HG03103 (cell line): Measurements from ENCODE around the gene AFAP1L2.

Source experiments
- ATAC-seq: cut with Tn5 transposase; IDR thresholded peaks from one replicate; pipeline ENCODE4 v1.9.1; 2021; ENCODE audit warnings: low read depth; ENCODE audit not compliant: unreplicated experiment

AFAP1L2 gene

GRCh38 chr10:114279289-114279688, 125.0 kb downstream of the AFAP1L2 start:
- ATAC-seq, result no peak

- ATAC-seq, result no peak
These were observed 125.5 kb downstream of the AFAP1L2 start for GRCh38 chr10:114278884-114279191.

GRCh38 chr10:114278140-114278883, 126.0 kb downstream of the AFAP1L2 start:
- no peak for ATAC-seq

GRCh38 chr10:114276671-114277070, 127.6 kb downstream of the AFAP1L2 start:
- ATAC-seq, result no peak

- no peak for ATAC-seq
These were observed 128.2 kb downstream of the AFAP1L2 start for GRCh38 chr10:114276066-114276465.

- ATAC-seq, result no peak
These were observed 129.5 kb downstream of the AFAP1L2 start for GRCh38 chr10:114274616-114275453.

GRCh38 chr10:114273910-114274309, 130.4 kb downstream of the AFAP1L2 start:
- ATAC-seq, result no peak

GRCh38 chr10:114272696-114273095, 131.6 kb downstream of the AFAP1L2 start:
- no peak for ATAC-seq

- no peak for ATAC-seq
These were observed 132.5 kb downstream of the AFAP1L2 start for GRCh38 chr10:114271779-114272167.

- ATAC-seq, result no peak
These were observed 133.1 kb downstream of the AFAP1L2 start for GRCh38 chr10:114271075-114271778.

GRCh38 chr10:114266521-114266920, 137.8 kb downstream of the AFAP1L2 start:
- no peak for ATAC-seq

- no peak for ATAC-seq
These were observed 138.8 kb downstream of the AFAP1L2 start for GRCh38 chr10:114265392-114266053.

- no peak for ATAC-seq
These were observed 141.8 kb downstream of the AFAP1L2 start for GRCh38 chr10:114262496-114262895.

- no peak for ATAC-seq
These were observed 143.2 kb downstream of the AFAP1L2 start for GRCh38 chr10:114261076-114261475.

GRCh38 chr10:114260366-114260765, 143.9 kb downstream of the AFAP1L2 start:
- ATAC-seq, result no peak

- no peak for ATAC-seq
These were observed 144.5 kb downstream of the AFAP1L2 start for GRCh38 chr10:114259824-114260223.

- ATAC-seq, result no peak
These were observed 145.9 kb downstream of the AFAP1L2 start for GRCh38 chr10:114258274-114258840.

- no peak for ATAC-seq
These were observed 146.8 kb downstream of the AFAP1L2 start for GRCh38 chr10:114257498-114257897.

GRCh38 chr10:114256822-114257221, 147.5 kb downstream of the AFAP1L2 start:
- no peak for ATAC-seq

- no peak for ATAC-seq
These were observed 148.1 kb downstream of the AFAP1L2 start for GRCh38 chr10:114256008-114256765.
